ENCODE results near the gene LARGE1. TPM values are rescaled to one million over a fixed set of nuclear protein-coding genes. Genes with fewer than 3 reads are reported as not detected.

LARGE1 gene
- total RNA-seq, 6 experiments from 2014 or later: 12.2 to 28.3 (median 15.2) TPM

DNA sequence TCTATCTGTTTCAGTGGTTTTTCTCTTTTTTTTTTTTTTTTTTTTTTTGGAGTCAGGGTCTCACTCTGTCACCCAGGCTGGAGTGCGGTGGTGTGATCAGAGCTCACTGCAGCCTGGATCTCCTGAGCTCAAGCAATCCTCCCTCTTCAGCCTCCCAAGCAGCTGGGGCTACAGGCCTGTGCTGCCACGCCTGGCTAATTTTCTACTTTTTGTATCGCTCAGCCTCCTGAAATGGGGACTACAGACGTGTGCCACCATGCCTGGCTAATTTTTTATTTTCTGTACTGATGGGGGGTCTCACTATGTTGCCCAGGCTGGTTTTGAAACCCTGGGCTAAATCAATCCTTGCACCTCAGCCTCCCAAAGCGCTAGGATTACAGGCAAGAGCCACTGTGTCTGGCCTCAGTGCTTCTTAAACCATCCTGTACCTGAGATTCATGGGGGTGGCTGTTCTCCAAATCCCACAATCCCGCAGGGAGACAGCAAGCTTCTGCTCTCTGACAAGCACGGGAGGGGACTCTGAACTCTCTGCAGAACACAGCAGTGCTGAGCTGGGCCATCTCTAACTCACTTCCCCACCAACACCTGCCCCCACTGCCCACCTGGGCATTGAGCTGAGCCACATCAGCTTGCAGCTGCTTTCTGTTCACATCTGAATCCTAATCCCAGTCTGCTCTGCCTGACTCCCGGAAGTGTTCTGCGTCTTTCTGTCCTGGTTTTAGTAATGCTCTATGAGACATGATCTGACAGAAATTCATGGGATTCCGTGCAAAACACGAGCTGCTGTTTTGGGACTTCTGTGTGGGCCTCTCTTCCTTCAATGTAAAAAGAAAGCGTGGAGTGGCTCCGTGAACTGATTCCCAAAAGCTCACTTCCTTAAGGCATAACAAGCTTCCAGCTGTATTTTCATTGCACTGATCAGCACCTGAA, 400.0 kb downstream of the LARGE1 start:
- H3K4me3 ChIP-seq: no peak overlapping the region
- DNase-seq (no peak), ATAC-seq (peak in 2 of 4 donors; percentile 8 to 19)
- intact Hi-C loops (cut with DNase I): loop anchor here (10.0 kb wide), 1 partner anchor 55 kb away; no protein-coding TSS in a partner anchor
- no peaks in the 10 kb centered on the region for H3K9me3 ChIP-seq
- H3K4me1 ChIP-seq: peaks cover 0 to 44% (median 10%) of the 10 kb centered on the region in 4 donors
- H3K27ac ChIP-seq: no peak overlapping the region
- H3K27me3 ChIP-seq: no peaks in the 10 kb centered on the region
- WGBS (ENCODE audit: insufficient coverage, low coverage, low lambda C conversion rate, missing lambda C conversion rate): 79% methylated on average over 10 of the region's 13 CpGs
- TF ChIP-seq POLR2A (IDR thresholded peaks at IDR 0.05): no peak
- TF ChIP-seq, protein P1, sequence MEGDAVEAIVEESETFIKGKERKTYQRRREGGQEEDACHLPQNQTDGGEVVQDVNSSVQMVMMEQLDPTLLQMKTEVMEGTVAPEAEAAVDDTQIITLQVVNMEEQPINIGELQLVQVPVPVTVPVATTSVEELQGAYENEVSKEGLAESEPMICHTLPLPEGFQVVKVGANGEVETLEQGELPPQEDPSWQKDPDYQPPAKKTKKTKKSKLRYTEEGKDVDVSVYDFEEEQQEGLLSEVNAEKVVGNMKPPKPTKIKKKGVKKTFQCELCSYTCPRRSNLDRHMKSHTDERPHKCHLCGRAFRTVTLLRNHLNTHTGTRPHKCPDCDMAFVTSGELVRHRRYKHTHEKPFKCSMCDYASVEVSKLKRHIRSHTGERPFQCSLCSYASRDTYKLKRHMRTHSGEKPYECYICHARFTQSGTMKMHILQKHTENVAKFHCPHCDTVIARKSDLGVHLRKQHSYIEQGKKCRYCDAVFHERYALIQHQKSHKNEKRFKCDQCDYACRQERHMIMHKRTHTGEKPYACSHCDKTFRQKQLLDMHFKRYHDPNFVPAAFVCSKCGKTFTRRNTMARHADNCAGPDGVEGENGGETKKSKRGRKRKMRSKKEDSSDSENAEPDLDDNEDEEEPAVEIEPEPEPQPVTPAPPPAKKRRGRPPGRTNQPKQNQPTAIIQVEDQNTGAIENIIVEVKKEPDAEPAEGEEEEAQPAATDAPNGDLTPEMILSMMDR (IDR thresholded peaks at IDR 0.05): no peak
- H3K36me3 ChIP-seq: no peaks in the 10 kb centered on the region

DNA sequence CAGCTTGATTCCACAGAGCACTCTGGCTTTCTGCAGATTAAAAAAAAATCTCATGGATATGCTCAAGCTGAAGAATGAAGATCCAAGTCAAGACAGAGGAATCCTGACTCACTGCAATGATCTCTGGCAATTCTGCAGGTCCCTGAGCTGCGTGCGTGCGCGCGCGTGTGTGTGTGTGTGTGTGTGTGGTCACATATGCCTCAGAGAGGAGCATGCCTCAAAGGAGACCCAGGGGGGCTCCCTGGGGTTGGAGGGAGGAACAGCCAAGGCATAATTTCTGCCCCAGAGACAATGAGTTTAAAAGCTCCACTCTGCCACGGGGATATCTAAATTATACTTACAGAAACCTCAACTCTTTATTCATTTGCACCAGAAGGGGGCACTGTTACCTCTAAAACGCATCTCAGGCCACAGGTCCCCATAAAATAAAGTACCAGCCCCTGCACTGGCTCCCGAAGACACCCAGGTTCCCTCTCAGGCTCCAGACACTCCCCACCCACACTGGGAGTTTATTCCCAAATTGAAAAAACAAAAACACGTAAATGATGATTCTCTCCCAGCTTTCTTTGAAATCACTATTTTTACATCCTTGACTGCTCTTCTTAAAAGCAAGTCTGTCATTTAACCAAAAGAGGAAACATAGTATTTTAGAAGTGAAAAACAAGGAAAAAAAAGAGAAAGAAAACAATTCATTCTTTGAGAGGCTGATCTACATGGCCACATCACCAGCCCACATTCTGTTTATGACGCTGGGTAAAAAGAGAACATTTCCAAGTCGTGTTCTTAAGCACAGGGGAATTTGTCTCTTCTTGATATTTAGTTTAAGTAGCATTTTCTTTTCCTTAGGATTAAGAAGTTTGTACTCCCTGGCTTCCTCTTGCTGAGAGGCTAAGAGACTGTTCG, 401.0 kb downstream of the LARGE1 start:
- intact Hi-C loops (cut with DNase I): no loop called here
- ATAC-seq (peak; percentile 37 to 56 (median 49)), DNase-seq (no peak)
- no peaks in the 10 kb centered on the region for H3K36me3 ChIP-seq
- WGBS (ENCODE audit: insufficient coverage, low coverage, low lambda C conversion rate, missing lambda C conversion rate): 54% methylated on average over 13 of the region's 13 CpGs
- H3K27ac ChIP-seq: no peak overlapping the region
- no peak overlapping the region for H3K4me3 ChIP-seq
- H3K4me1 ChIP-seq: peaks cover 0 to 44% (median 12%) of the 10 kb centered on the region in 4 donors
- no peaks in the 10 kb centered on the region for H3K27me3 ChIP-seq
- H3K9me3 ChIP-seq: no peaks in the 10 kb centered on the region
- TF ChIP-seq POLR2A (IDR thresholded peaks at IDR 0.05): no peak
- TF ChIP-seq, protein P1 (IDR thresholded peaks at IDR 0.05): peak; percentile 61 to 69 (median 66)

DNA sequence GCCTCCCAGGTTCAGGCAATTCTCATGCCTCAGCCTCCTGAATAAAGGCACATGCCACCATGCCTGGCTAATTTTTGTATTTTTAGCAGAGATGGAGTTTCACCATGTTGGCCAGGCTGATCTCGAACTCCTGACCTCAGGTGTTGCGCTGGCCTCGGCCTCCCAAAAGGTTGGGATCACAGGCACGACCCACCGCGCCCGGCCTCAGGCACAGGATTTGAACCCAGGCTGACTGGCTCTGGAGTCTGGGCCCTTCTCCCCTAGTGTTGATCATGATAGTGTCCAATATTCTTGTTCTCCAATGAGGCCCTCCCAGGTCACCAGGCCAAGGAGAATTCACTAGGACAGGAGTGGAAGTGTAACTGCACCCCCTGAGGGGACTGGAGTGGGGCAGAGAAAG, 401.9 kb downstream of the LARGE1 start:
- DNase-seq: no peak
- H3K27ac ChIP-seq: no peak overlapping the region
- 100% methylated on average over 1 of the region's 7 CpGs for WGBS (ENCODE audit: insufficient coverage, low coverage, low lambda C conversion rate, missing lambda C conversion rate)
- intact Hi-C loops (cut with DNase I): no loop called here
- H3K9me3 ChIP-seq: no peaks in the 10 kb centered on the region
- no peaks in the 10 kb centered on the region for H3K36me3 ChIP-seq
- no peak for ATAC-seq
- TF ChIP-seq, protein P1 (IDR thresholded peaks at IDR 0.05): no peak
- no peak for TF ChIP-seq POLR2A (IDR thresholded peaks at IDR 0.05)
- H3K27me3 ChIP-seq: no peaks in the 10 kb centered on the region
- no peak overlapping the region for H3K4me3 ChIP-seq
- peaks cover 0 to 47% (median 12%) of the 10 kb centered on the region in 4 donors for H3K4me1 ChIP-seq

DNA sequence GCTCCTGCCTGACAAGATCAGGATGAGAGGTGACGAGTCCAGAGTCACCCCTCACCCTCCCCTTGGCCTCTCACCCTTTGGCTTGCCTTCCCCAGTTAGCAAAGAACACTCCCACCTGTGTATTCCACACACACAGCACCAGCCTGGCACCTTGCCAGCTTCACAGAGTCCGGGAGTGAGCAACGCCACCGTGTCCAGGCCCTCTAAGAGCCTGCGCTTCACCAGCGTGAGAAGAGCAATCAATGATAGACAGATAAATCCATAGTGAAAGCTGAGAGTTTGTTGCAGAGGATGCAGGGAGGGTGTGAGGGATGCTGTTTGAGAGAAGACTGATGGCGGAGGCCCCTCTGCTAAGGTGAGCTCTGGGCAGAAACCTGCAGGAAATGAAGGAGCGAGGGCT, 404.5 kb downstream of the LARGE1 start:
- TF ChIP-seq, protein P1 (IDR thresholded peaks at IDR 0.05): no peak
- TF ChIP-seq POLR2A (IDR thresholded peaks at IDR 0.05): no peak
- no peaks in the 10 kb centered on the region for H3K27me3 ChIP-seq
- intact Hi-C loops (cut with DNase I): no loop called here
- peaks cover 0 to 34% (median 4%) of the 10 kb centered on the region in 4 donors for H3K4me1 ChIP-seq
- DNase-seq (peak; percentile 76 to 83 (median 77)), ATAC-seq (peak; percentile 69 to 78 (median 73))
- H3K27ac ChIP-seq: no peak overlapping the region
- no peak overlapping the region for H3K4me3 ChIP-seq
- WGBS (ENCODE audit: insufficient coverage, low coverage, low lambda C conversion rate, missing lambda C conversion rate): 46% methylated on average over 5 of the region's 8 CpGs
- H3K9me3 ChIP-seq: no peaks in the 10 kb centered on the region
- H3K36me3 ChIP-seq: no peaks in the 10 kb centered on the region
